ENCODE measurements around the gene IGF2R. TPM values are rescaled to one million over a fixed set of nuclear protein-coding genes. Genes with fewer than 3 reads are reported as not detected.
A peak's percentile ranks its signal among the peaks of the same experiment; 100 is the strongest.
"Not testable (repeated sequence)": the region's sequence is repeated elsewhere in the genome, so short reads cannot be mapped to it uniquely, and the experiment has no call there.

IGF2R gene
- polyA plus RNA-seq, 1 donor: 77.3 TPM

GRCh38 chr6:159996087-159996622 is 27.3 kb downstream of the IGF2R start:
- no peak for DNase-seq

- no peak for DNase-seq
These were observed 28.0 kb downstream of the IGF2R start for GRCh38 chr6:159996626-159997497.

DNA sequence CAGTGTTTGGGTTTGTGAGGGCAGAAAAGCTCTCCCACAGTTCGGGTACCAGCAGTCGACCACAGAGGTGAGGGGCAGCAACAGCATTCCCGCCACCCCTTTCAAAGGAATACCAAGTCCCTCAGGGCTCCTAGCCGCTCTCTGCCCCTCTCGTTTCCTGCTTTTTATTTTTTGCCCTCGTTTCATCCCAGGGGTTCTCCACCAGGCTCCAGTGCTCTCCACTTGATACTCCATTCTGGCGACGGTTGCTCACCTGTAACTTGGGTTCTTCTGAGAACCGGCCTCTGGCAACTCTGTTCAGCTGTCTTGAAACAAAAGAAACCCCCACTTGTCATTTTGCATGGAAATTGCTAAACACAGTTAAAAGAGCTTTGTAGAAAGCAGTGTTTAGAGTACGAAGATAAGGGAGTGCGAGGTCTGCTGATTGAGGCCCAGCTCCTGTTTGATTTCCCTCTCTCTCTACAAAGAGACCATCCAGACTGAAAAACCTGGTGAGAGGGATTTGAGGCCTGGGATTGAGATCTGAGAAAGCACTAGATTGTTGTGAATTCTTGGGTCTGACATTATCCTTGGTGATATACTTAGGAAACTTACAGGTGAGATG is 28.7 kb downstream of the IGF2R start:
- DNase-seq: no peak

DNA sequence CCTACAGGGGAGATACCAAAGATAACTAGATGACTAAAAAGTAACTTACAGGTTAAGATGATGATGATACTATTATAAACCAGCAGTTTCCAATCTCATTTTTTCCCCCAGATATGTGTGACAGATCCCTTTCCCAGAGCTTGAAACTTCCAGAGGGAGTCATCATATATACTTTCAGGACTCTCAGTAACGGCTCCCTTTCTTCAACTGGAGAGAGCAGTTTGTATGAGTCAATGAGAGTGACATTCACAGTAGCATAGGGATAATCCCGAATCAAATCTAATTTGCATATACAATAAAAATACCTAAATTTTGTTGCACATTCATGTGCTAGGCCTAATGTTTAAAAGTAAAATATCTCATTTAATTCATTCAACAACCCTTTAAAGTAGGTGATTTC is 29.7 kb downstream of the IGF2R start:
- no peak for DNase-seq

DNA sequence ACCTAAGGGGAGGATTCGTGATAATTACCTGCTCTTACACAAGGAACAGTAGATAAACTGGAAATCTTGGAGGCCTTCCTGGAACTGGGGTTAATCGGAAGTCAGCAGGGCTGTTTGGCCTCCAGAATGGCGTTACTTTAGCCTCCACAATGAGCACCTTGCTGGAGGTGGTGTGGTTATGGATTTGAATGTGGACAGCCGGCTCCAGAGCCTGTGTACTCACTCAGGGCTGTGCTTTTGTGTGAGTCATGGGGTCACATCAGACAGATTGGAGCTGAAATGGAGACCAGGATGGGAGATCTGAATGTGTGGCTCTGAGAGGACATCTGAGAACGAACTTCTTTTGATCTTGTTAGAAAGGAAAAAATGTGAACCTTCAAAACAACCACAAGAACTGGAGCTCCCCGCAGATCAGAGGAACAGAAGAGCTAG is 30.4 kb downstream of the IGF2R start:
- DNase-seq: no peak

DNA sequence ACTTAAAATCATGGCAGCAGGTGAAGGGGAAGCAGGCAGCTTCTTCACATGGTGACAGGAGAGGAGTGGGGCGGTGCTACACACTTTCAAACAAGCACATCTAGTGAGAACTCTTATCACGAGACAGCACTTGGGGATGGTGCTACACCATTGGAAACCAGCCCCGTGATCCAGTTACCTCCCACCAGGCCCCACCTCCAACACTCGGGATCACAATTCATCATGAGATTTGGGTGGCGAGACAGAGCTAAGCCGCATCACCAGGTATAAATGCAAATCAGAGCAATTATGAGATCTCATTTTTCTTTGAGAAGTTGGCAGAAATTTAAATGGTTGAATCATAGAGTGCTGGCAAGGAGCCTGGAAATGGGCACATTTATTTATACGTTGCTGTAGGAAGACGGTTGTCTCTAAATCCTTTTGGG is 31.4 kb downstream of the IGF2R start:
- DNase-seq: no peak

- DNase-seq: not testable (repeated sequence)
These were observed 32.1 kb downstream of the IGF2R start for GRCh38 chr6:160000893-160001427.

- no peak for DNase-seq
These were observed 34.0 kb downstream of the IGF2R start for GRCh38 chr6:160002882-160003281.

- DNase-seq: no peak
These were observed 35.1 kb downstream of the IGF2R start for GRCh38 chr6:160004018-160004417.

GRCh38 chr6:160004419-160005175 is 35.7 kb downstream of the IGF2R start:
- DNase-seq: no peak

GRCh38 chr6:160005211-160005610 is 36.3 kb downstream of the IGF2R start:
- DNase-seq: no peak

DNA sequence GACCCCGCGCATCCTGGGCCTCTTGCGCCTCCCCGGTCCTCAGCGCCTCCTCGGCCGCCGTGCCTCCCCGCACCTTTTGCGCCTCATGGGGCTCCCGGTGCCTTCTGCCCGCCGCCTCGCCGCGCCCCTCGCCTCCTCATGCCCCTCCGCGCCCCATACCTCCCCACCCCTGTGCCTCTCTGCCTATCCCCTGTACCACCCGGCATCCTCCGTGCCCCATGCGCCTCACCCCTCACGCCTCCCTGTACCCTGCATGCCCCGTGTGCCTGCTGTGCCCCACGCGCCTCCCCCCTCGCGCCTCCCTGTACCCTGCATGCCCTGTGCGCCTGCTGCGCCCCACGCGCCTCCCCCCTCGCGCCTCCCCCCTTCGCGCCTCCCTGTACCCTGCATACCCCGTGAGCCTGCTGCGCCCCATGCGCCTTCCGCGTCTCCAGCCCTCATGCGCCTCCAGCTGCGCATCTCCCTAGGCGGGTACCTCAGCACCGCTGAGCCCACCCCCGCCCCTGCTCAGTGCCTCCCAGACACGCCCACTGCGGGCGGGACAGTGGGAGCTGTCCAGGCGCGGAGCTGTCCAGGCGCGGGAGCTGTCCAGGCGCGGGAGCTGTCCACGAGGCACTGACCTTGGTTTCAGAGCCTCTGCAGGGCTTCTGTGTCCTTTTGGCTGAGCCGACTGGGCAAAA is 37.1 kb downstream of the IGF2R start:
- DNase-seq: peak; percentile 61

DNA sequence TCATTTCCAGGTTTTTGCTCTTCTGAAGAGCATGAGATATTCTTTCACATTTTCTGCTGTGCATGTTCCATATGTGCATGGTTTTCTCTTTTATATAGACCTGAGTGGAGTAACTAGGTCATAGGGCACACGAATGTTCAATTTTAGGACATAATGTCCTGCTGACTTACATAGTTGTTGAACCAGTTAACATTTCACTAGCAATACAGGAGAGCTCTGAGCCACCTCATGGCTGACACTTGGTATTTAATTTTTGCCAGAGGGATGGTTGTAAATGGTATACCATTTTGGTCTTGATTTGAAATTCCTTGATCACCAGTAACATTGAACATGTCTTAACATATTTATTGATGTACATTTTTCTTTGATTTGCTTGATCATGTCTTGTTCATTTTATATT is 38.3 kb downstream of the IGF2R start:
- no peak for DNase-seq

GRCh38 chr6:160007611-160008010 is 38.7 kb downstream of the IGF2R start:
- peak; percentile 13 for DNase-seq

DNA sequence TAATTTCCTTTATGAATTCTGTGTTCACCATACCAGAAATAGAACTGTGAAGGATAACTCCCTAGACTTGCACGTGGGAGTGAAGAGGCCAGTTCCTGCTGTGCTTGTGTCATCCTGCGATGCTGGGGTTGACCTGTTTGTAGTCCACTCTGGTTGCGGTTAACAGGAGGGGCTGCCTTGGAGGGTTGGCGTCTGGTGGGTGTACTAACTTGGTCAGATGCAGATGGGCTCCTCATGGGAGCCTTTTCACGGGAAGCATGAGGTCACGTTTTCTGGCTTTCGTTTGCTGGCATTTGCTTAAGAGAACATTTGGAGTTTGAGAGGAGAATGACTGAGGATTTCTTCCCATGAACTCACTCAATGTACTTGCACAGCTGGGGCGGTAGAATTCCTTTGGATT is 41.2 kb downstream of the IGF2R start:
- no peak for DNase-seq

DNA sequence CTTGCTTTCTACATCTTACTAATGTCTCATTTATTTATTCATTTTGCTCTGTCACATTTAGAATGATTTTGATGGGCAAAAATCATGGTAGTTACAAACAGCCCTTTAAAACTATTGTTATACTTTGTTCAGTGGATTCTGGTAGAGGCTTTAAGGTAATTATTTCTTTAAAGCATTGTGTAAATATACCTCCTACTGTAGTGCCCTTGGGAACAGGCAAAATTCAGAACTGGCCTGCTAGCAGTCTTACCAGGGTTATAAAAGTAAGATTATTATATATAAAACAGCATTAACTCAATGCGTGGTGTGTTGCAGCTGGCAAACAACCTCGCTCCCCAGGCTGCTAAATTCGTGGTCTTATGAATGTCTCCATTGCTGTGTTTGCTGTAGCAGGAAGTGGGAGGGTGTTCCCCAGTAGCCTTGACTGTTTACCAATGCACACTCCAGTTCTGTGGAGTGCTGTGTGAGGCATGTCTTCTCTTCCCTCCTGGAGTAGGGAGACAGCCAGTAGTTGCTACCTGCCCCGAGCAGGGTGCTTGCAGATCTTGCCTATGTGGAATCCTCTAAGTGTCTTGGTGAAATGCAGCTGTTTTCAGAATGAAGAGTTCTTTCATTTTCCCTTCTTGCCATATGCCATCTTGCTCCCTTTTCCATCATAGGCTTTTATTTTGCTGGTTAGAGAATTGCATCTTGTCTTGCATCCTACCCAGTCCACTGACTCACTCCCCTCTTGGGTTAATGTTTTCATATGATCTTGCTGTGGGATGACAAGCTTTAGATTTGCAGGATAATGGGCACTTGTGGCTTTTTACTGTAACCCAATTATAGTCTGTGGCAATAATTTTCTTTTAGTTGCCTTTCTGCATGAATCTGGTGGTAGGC is 45.3 kb downstream of the IGF2R start:
- DNase-seq: no peak

DNA sequence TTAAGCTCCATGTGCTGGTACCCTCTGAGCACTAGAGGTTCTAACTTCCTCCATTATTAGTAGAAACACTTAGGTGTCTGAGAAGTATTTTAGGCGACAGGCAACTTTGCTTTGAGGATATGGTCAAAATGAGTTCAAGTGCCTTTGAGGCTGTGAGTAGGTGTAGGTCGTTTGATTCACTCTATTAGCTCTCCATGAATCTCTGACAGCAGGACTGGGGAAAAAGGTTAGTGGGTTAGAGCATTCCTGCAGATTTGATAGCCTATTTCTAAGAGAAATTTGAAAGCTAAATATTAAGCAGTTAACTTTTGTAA is 45.9 kb downstream of the IGF2R start:
- DNase-seq: no peak

GRCh38 chr6:160015778-160016684 is 47.1 kb downstream of the IGF2R start:
- DNase-seq: no peak

DNA sequence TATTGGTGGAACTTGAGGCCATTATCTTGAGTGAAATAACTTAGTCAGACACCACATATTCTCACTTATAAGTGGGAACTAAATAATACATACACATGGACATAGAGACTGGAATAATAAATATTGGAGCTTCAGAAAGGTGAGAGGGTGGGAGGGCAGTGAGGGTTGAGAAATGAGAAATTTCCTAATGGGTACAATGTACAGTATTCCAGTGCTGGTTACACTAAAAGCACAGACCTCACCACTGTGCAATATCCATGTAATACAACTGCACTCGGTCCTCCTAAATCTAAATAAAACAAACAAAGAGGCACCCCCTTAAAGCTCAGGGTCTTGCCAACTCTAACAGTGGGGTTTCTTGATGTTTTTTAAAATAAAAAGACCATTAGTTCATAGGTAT is 53.2 kb downstream of the IGF2R start:
- no peak for DNase-seq

DNA sequence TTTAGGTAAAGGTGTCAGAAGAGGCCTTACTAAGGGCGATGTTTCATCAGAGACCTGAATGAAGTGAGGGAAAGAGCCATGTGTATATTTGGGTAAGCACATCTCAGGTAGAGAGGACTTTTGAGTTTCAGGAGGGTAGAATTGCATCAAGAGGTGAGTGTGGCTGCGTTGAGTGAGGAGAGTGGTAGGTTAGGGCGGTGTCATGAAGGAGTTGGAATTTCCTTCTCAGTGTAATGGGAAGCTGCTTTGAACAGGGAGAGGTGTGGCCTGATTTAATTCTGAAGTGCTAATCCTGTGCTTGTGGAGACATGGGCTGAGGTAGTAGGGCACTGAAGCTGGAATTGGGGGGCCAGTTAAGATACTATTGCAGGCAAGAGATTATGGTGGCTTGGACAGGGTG is 53.9 kb downstream of the IGF2R start:
- DNase-seq: no peak

Measured in left kidney (tissue), 2 donors.